H9 (cell line): Measurements from ENCODE around the gene EXOC2. TPM values are rescaled to one million over a fixed set of nuclear protein-coding genes. Genes with fewer than 3 reads are reported as not detected.

Experiments
- DNase-seq: peaks from one replicate; pipeline ENCODE4 v3.0.0-alpha.2; 2017
- H2AFZ ChIP-seq: one replicate; pipeline ENCODE4 v1.6.1; 2013; ENCODE audit warnings: mild to moderate bottlenecking, low read length, control low read depth, moderate library complexity
- H2AK5ac ChIP-seq: 2 replicates; pipeline ENCODE4 v1.6.1; 2013; ENCODE audit warnings: low read length, control low read depth, mixed read lengths; ENCODE audit not compliant: insufficient read length
- H2BK120ac ChIP-seq: one replicate; pipeline ENCODE4 v1.6.1; 2013; ENCODE audit warnings: low read depth, mild to moderate bottlenecking, low read length, control low read depth, inconsistent platforms; ENCODE audit not compliant: poor library complexity, severe bottlenecking
- H2BK12ac ChIP-seq: 2 replicates; pipeline ENCODE4 v1.6.1; 2013; ENCODE audit warnings: low read length, control low read depth, mixed read lengths, low read depth; ENCODE audit not compliant: insufficient read length
- H2BK15ac ChIP-seq: 2 replicates; pipeline ENCODE4 v1.6.1; 2013; ENCODE audit warnings: low read depth, low read length, control low read depth
- H2BK20ac ChIP-seq: one replicate; pipeline ENCODE4 v1.6.1; 2013; ENCODE audit warnings: low read depth, mild to moderate bottlenecking, low read length, control low read depth, inconsistent platforms; ENCODE audit not compliant: poor library complexity, severe bottlenecking
- H2BK5ac ChIP-seq: 2 replicates; pipeline ENCODE4 v1.6.1; 2013; ENCODE audit warnings: low read length, control low read depth, mixed read lengths; ENCODE audit not compliant: insufficient read length
- H3K14ac ChIP-seq: 2 replicates; pipeline ENCODE4 v1.6.1; 2013; ENCODE audit warnings: low read length, control low read depth; ENCODE audit not compliant: insufficient read depth
- H3K18ac ChIP-seq: 2 replicates; pipeline ENCODE4 v1.6.1; 2013; ENCODE audit warnings: low read depth, mild to moderate bottlenecking, mixed read lengths, low read length, control low read depth; ENCODE audit not compliant: insufficient read length
- H3K23ac ChIP-seq: 2 replicates; pipeline ENCODE4 v1.6.1; 2013; ENCODE audit warnings: low read length, control low read depth, mixed read lengths, low read depth; ENCODE audit not compliant: insufficient read length
- H3K23me2 ChIP-seq: 2 replicates; pipeline ENCODE4 v1.6.1; 2013; ENCODE audit warnings: low read depth, mild to moderate bottlenecking, mixed read lengths, low read length, control low read depth; ENCODE audit not compliant: insufficient read length, poor library complexity, severe bottlenecking
- H3K27ac ChIP-seq: 2 replicates; pipeline ENCODE4 v1.5.1; 2013; ENCODE audit warnings: low read length, control low read depth, mixed read lengths, low read depth; ENCODE audit not compliant: insufficient read length
- H3K27me3 ChIP-seq: 2 replicates; pipeline ENCODE4 v1.6.1; 2013; ENCODE audit warnings: low read length, control low read depth, inconsistent platforms; ENCODE audit not compliant: insufficient read depth
- H3K4ac ChIP-seq: 2 replicates; pipeline ENCODE4 v1.6.1; 2013; ENCODE audit warnings: low read depth, mild to moderate bottlenecking, control low read depth, inconsistent platforms, low read length, moderate library complexity
- H3K4me1 ChIP-seq: 2 replicates; pipeline ENCODE4 v1.6.1; 2013; ENCODE audit warnings: low read length, control low read depth, inconsistent platforms; ENCODE audit not compliant: insufficient read depth
- H3K4me2 ChIP-seq: 2 replicates; pipeline ENCODE4 v1.6.1; 2013; ENCODE audit warnings: low read length, control low read depth, mixed read lengths; ENCODE audit not compliant: insufficient read length, insufficient read depth
- H3K56ac ChIP-seq: 2 replicates; pipeline ENCODE4 v1.6.1; 2013; ENCODE audit warnings: low read depth, mild to moderate bottlenecking, mixed read lengths, low read length, control low read depth; ENCODE audit not compliant: insufficient read length
- H3K79me1 ChIP-seq: 2 replicates; pipeline ENCODE4 v1.6.1; 2013; ENCODE audit warnings: low read depth, mild to moderate bottlenecking, moderate library complexity, low read length, control low read depth, inconsistent platforms; ENCODE audit not compliant: insufficient read depth, poor library complexity, severe bottlenecking
- H3K79me2 ChIP-seq: 2 replicates; pipeline ENCODE4 v1.6.1; 2013; ENCODE audit warnings: low read length, control low read depth, inconsistent platforms; ENCODE audit not compliant: insufficient read depth
- H3K9ac ChIP-seq: 2 replicates; pipeline ENCODE4 v1.6.1; 2013; ENCODE audit warnings: low read length, control low read depth, mixed read lengths; ENCODE audit not compliant: insufficient read length; ENCODE audit errors: extremely low read depth
- H3K9me3 ChIP-seq: one replicate; pipeline ENCODE4 v1.6.1; 2013; ENCODE audit warnings: low read depth, low read length, inconsistent platforms; ENCODE audit not compliant: control insufficient read depth
- H3T11ph ChIP-seq: one replicate; pipeline ENCODE4 v1.6.1; 2013; ENCODE audit warnings: mild to moderate bottlenecking, low read length, control low read depth, inconsistent platforms
- H4K20me1 ChIP-seq: one replicate; pipeline ENCODE4 v1.6.1; 2013; ENCODE audit not compliant: control insufficient read depth, insufficient read length, insufficient read depth
- H4K5ac ChIP-seq: 2 replicates; pipeline ENCODE4 v1.6.1; 2013; ENCODE audit warnings: low read depth, mild to moderate bottlenecking, mixed read lengths, low read length, control low read depth; ENCODE audit not compliant: insufficient read length
- H4K8ac ChIP-seq: replicated peaks from 2 replicates; pipeline ENCODE4 v1.6.1; 2013; ENCODE audit warnings: low read length, control low read depth, mixed read lengths, low read depth; ENCODE audit not compliant: insufficient read length
- H4K91ac ChIP-seq: 2 replicates; pipeline ENCODE4 v1.6.1; 2013; ENCODE audit warnings: low read depth, mild to moderate bottlenecking, moderate library complexity, mixed read lengths, low read length, control low read depth; ENCODE audit not compliant: insufficient read length
- H3K27ac Mint-ChIP-seq, 3 experiments: 2 replicates in 2 of 3; 3 replicates in 1 of 3; pipeline ENCODE4 v1.8.0; 2020 to 2021; ENCODE audit warnings: mixed read lengths in 3 of 3, mild to moderate bottlenecking in 1 of 3, moderate library complexity in 1 of 3
- H3K27me3 Mint-ChIP-seq: 2 replicates; pipeline ENCODE4 v1.8.0; 2021; ENCODE audit warnings: low read depth, mild to moderate bottlenecking, moderate library complexity, mixed read lengths
- H3K36me3 Mint-ChIP-seq, 3 experiments: 2 replicates in 2 of 3; 3 replicates in 1 of 3; pipeline ENCODE4 v1.8.0; 2020 to 2021; ENCODE audit warnings: low read depth in 3 of 3, mixed read lengths in 3 of 3; ENCODE audit not compliant: insufficient read depth in 1 of 3
- H3K4me1 Mint-ChIP-seq, 2 experiments: 2 replicates each; pipeline ENCODE4 v1.8.0; 2020; ENCODE audit warnings: mixed read lengths in 2 of 2
- H3K4me3 Mint-ChIP-seq, 2 experiments: 2 replicates in 1 of 2; 3 replicates in 1 of 2; pipeline ENCODE4 v1.8.0; 2020 to 2021; ENCODE audit warnings: mild to moderate bottlenecking in 2 of 2, mixed read lengths in 2 of 2, moderate library complexity in 1 of 2
- H3K9me3 Mint-ChIP-seq, 2 experiments: 2 replicates in 1 of 2; 3 replicates in 1 of 2; pipeline ENCODE4 v1.8.0; 2020; ENCODE audit warnings: mild to moderate bottlenecking in 2 of 2, mixed read lengths in 2 of 2, moderate library complexity in 1 of 2
- WGBS: extraction: QIAGEN DNeasy Blood & Tissue Kit; methylation state at CpG from one replicate; pipeline ENCODE4 v1.1.7; 2013; ENCODE audit warnings: missing lambda C conversion rate, low lambda C conversion rate, mixed read lengths; ENCODE audit not compliant: insufficient read length; ENCODE audit errors: extremely low coverage; 5-methylcytosine and 5-hydroxymethylcytosine counted together
- total RNA-seq: library from RNA; stranded (reverse); gene quantifications from 2 replicates; pipeline ENCODE4 v1.2.1, GENCODE V29; 2021
- TF ChIP-seq, protein P1 (sequence below): fragments of 200-600 bp; sonication (generic); conservative IDR thresholded peaks from 3 replicates; pipeline ENCODE4 v1.8.0; 2021; ENCODE audit warnings: antibody characterized with exemption, mild to moderate bottlenecking

The EXOC2 gene
- total RNA-seq, 1 experiment from 2014 or later = 29.9 TPM

DNA sequence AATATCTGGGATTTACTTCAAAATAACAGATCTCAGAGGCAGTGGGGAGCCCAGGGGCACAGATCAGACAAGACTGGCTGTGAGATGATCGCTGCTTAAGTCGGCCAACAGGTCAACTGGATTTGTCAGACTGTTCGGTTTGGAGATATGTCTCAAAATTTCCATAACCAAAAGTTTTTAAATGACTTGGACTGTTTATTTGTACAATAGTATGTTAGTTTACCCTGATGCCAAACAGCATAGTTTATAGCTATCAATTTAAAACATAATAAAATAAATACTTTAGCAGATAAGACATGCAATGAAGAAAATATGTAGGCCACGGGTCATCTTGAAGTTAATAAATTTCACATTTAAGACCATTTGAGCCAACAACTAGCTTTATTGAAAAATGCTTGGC is 174.7 kb downstream of the EXOC2 start:
- Mint-ChIP-seq H3K27me3 (no peaks in the 10 kb centered on the region; the same call in 1 of the 2 replicates), H3K4me3 (no peak overlapping the region), H3K27ac (no peak overlapping the region), H3K36me3 (peaks cover 35 to 37% (median 36%) of the 10 kb centered on the region in 3 experiments), H3K9me3 (peaks cover 28 to 33% of the 10 kb centered on the region in 2 experiments), H3K4me1 (peaks cover 10 to 11% of the 10 kb centered on the region in 2 experiments)
- Histone ChIP-seq H2BK20ac (no peak overlapping the region), H4K8ac (no peak overlapping the region), H3K23ac (no peak overlapping the region), H3K9me3 (no peaks in the 10 kb centered on the region), H3K27ac (no peak overlapping the region), H2BK5ac (no peak overlapping the region), H4K5ac (no peak overlapping the region), H2AK5ac (no peak overlapping the region), H3K79me2 (no peaks in the 10 kb centered on the region; the same call in 1 of the 2 replicates), H3K9ac (no peak overlapping the region), H3K4me1 (no peaks in the 10 kb centered on the region), H3K23me2 (no peaks in the 10 kb centered on the region), H4K91ac (no peak overlapping the region), H3T11ph (no peak overlapping the region), H3K14ac (no peak overlapping the region), H3K4me2 (no peak overlapping the region), H4K20me1 (no peaks in the 10 kb centered on the region), H2BK120ac (no peak overlapping the region), H3K56ac (no peak overlapping the region), H3K18ac (no peak overlapping the region), H2AFZ (no peak overlapping the region), H2BK12ac (no peak overlapping the region), H3K27me3 (no peaks in the 10 kb centered on the region), H2BK15ac (no peak overlapping the region), H3K4ac (no peak overlapping the region), H3K79me1 (no peaks in the 10 kb centered on the region)
- TF ChIP-seq, protein P1, sequence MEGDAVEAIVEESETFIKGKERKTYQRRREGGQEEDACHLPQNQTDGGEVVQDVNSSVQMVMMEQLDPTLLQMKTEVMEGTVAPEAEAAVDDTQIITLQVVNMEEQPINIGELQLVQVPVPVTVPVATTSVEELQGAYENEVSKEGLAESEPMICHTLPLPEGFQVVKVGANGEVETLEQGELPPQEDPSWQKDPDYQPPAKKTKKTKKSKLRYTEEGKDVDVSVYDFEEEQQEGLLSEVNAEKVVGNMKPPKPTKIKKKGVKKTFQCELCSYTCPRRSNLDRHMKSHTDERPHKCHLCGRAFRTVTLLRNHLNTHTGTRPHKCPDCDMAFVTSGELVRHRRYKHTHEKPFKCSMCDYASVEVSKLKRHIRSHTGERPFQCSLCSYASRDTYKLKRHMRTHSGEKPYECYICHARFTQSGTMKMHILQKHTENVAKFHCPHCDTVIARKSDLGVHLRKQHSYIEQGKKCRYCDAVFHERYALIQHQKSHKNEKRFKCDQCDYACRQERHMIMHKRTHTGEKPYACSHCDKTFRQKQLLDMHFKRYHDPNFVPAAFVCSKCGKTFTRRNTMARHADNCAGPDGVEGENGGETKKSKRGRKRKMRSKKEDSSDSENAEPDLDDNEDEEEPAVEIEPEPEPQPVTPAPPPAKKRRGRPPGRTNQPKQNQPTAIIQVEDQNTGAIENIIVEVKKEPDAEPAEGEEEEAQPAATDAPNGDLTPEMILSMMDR = no peak
- no peak for DNase-seq
- no CpG with 5 or more reads among the region's 4 CpGs for WGBS
